Neuronal stem cell (in vitro differentiated cells): ENCODE results near the gene VPS39.

Source experiments
- DNase-seq: peaks from one replicate; pipeline ENCODE4 v3.0.0-alpha.2; 2013; ENCODE audit warnings: low spot score
- H2AFZ ChIP-seq: one replicate; pipeline ENCODE4 v1.6.1; 2013; ENCODE audit warnings: mild to moderate bottlenecking, low read length, inconsistent platforms
- H2AK5ac ChIP-seq: 2 replicates; pipeline ENCODE4 v1.6.1; 2013; ENCODE audit warnings: low read depth, mild to moderate bottlenecking, inconsistent platforms, low read length, moderate library complexity, mixed read lengths
- H2BK120ac ChIP-seq: 2 replicates; pipeline ENCODE4 v1.6.1; 2013; ENCODE audit warnings: low read depth, mild to moderate bottlenecking, inconsistent platforms, low read length, moderate library complexity, mixed read lengths
- H2BK12ac ChIP-seq: one replicate; pipeline ENCODE4 v1.6.1; 2013; ENCODE audit warnings: low read length, inconsistent platforms
- H2BK15ac ChIP-seq: 2 replicates; pipeline ENCODE4 v1.6.1; 2013; ENCODE audit warnings: mild to moderate bottlenecking, low read length, inconsistent platforms, mixed read lengths
- H2BK5ac ChIP-seq: one replicate; pipeline ENCODE4 v1.6.1; 2013; ENCODE audit warnings: inconsistent platforms, mild to moderate bottlenecking, low read length, moderate library complexity
- H3K14ac ChIP-seq: one replicate; pipeline ENCODE4 v1.6.1; 2013; ENCODE audit warnings: low read length, inconsistent platforms
- H3K18ac ChIP-seq: 2 replicates; pipeline ENCODE4 v1.6.1; 2013; ENCODE audit warnings: low read length, inconsistent platforms
- H3K23ac ChIP-seq: 2 replicates; pipeline ENCODE4 v1.6.1; 2013; ENCODE audit warnings: low read depth, mild to moderate bottlenecking, mixed read lengths, low read length, inconsistent platforms; ENCODE audit not compliant: poor library complexity
- H3K27ac ChIP-seq: replicated peaks from 3 replicates; pipeline ENCODE4 v1.5.1; 2013; ENCODE audit warnings: low read length, inconsistent platforms
- H3K27me3 ChIP-seq, 3 experiments: 2 replicates each; pipeline ENCODE4 v1.6.1; 2013; ENCODE audit warnings: low read length in 3 of 3, mild to moderate bottlenecking in 2 of 3, inconsistent platforms in 1 of 3, low read depth in 1 of 3, mixed read lengths in 1 of 3, moderate library complexity in 1 of 3; ENCODE audit not compliant: control insufficient read depth in 3 of 3, insufficient read depth in 3 of 3
- H3K36me3 ChIP-seq, 2 donors: replicated peaks in 1 of 2; 2 replicates each; pipeline ENCODE4 v1.6.1; 2013; ENCODE audit warnings: low read length in 2 of 2; ENCODE audit not compliant: control insufficient read depth in 2 of 2, insufficient read depth in 2 of 2
- H3K4ac ChIP-seq: 2 replicates; pipeline ENCODE4 v1.6.1; 2013; ENCODE audit warnings: inconsistent platforms, mild to moderate bottlenecking, low read length, moderate library complexity
- H3K4me1 ChIP-seq, 2 donors: 1 replicate in 1 of 2; 2 replicates in 1 of 2; pipeline ENCODE4 v1.6.1; 2013; ENCODE audit warnings: low read length in 2 of 2, low read depth in 1 of 2; ENCODE audit not compliant: control insufficient read depth in 2 of 2, insufficient read depth in 1 of 2
- H3K4me2 ChIP-seq: one replicate; pipeline ENCODE4 v1.6.1; 2013; ENCODE audit warnings: mild to moderate bottlenecking, low read length, inconsistent platforms; ENCODE audit not compliant: insufficient read depth, poor library complexity, severe bottlenecking
- H3K4me3 ChIP-seq, 2 donors: 2 replicates each; pipeline ENCODE4 v1.5.1; 2013; ENCODE audit warnings: low read length in 2 of 2, mild to moderate bottlenecking in 2 of 2, inconsistent platforms in 1 of 2, moderate library complexity in 1 of 2
- H3K79me1 ChIP-seq: one replicate; pipeline ENCODE4 v1.6.1; 2013; ENCODE audit warnings: low read depth, mild to moderate bottlenecking, inconsistent platforms, low read length, moderate library complexity
- H3K9ac ChIP-seq: one replicate; pipeline ENCODE4 v1.6.1; 2013; ENCODE audit warnings: mild to moderate bottlenecking, low read depth, low read length, inconsistent platforms; ENCODE audit not compliant: poor library complexity
- H3K9me3 ChIP-seq, 2 donors: replicated peaks in 1 of 2; 2 replicates each; pipeline versions ENCODE3 to v1.6.1; 2013; ENCODE audit warnings: low read length in 2 of 2, mild to moderate bottlenecking in 2 of 2, inconsistent platforms in 1 of 2, low read depth in 1 of 2, mixed read lengths in 1 of 2, moderate library complexity in 1 of 2; ENCODE audit not compliant: control insufficient read depth in 2 of 2, insufficient read depth in 1 of 2
- H4K8ac ChIP-seq: one replicate; pipeline ENCODE4 v1.6.1; 2013; ENCODE audit warnings: low read depth, mild to moderate bottlenecking, inconsistent platforms, low read length, moderate library complexity
- H4K91ac ChIP-seq: one replicate; pipeline ENCODE4 v1.6.1; 2013; ENCODE audit warnings: low read length, low read depth, mild to moderate bottlenecking, inconsistent platforms; ENCODE audit not compliant: poor library complexity
- WGBS, 2 donors: extraction: QIAGEN DNeasy Blood & Tissue Kit; methylation state at CpG; one replicate each; pipeline ENCODE4 v1.1.7; 2013; ENCODE audit warnings: missing lambda C conversion rate in 2 of 2, mixed read lengths in 1 of 2; ENCODE audit not compliant: insufficient read length in 2 of 2, insufficient replicate concordance in 1 of 2; ENCODE audit errors: extremely low coverage in 2 of 2; 5-methylcytosine and 5-hydroxymethylcytosine counted together

The VPS39 gene

DNA sequence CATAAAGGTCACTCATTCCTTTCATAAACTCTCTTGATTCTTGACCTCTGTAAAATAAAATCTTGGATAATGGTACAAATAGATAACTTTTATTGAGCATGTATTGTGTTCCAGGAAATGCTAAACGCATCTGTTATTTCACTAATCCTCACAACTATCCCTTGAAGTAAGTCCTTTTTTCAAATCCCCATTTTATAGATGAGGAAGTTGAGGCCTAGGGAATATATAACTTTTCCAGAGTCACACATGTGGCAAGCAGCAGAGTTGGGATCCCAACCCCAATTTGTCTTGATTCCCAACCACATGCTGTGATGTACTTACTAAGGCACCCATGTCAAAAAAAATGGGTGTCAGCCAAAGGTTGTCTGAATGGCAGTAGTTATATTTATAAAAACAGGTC lies 6.3 kb downstream of the VPS39 start:
- WGBS, 2 donors: no CpG with 5 or more reads among the region's 1 CpG

DNA sequence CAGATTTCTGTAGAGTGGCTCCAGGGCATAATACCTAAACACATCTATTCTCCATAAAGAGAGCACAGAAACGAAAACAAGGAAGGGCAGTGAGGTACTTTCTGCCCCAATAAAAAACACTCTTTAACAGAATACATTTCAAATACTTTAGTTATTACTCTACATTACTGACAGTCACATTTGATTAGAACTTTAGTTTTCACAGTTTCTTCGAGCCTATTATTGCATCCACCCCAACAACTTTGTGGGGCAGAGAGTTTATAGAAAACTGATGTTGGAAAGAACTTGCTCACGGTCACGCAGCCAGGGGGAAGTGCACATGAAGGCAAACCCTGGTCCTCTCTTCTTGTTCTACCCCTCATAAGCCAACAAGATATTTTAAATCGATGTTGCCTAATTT lies 9.0 kb downstream of the VPS39 start:
- no peak overlapping the region for H4K91ac ChIP-seq
- H4K8ac ChIP-seq: no peak overlapping the region
- no peak overlapping the region for H2BK15ac ChIP-seq
- H3K36me3 ChIP-seq: peaks cover 2 to 42% of the 10 kb centered on the region in 2 donors
- H2BK5ac ChIP-seq: no peak overlapping the region
- no peak overlapping the region for H3K27ac ChIP-seq
- H3K4ac ChIP-seq: no peak overlapping the region
- H3K79me1 ChIP-seq: peaks cover 4% of the 10 kb centered on the region
- H2AK5ac ChIP-seq: no peak overlapping the region
- no peak overlapping the region for H3K14ac ChIP-seq
- H3K23ac ChIP-seq: no peak overlapping the region
- no peak overlapping the region for H3K4me2 ChIP-seq
- no peaks in the 10 kb centered on the region for H3K4me1 ChIP-seq
- no peaks in the 10 kb centered on the region for H3K27me3 ChIP-seq
- no peak overlapping the region for H3K9ac ChIP-seq
- H3K9me3 ChIP-seq: peaks cover 0 to 4% of the 10 kb centered on the region in 2 donors
- no peak overlapping the region for H3K18ac ChIP-seq
- no peak overlapping the region for H3K4me3 ChIP-seq
- H2BK12ac ChIP-seq: no peak overlapping the region
- WGBS, 2 donors: no CpG with 5 or more reads among the region's 5 CpGs
- no peak for DNase-seq
- no peak overlapping the region for H2AFZ ChIP-seq
- no peak overlapping the region for H2BK120ac ChIP-seq

More for the DNA sequence above, 6.3 kb downstream of the VPS39 start:
- Histone ChIP-seq H3K23ac (no peak overlapping the region), H4K91ac (no peak overlapping the region), H2BK5ac (no peak overlapping the region), H3K9me3 (peaks cover 0 to 4% of the 10 kb centered on the region in 2 donors), H2AK5ac (no peak overlapping the region), H3K4me3 (no peak overlapping the region), H2BK15ac (no peak overlapping the region), H3K9ac (no peak overlapping the region), H2AFZ (no peak overlapping the region), H3K4me2 (no peak overlapping the region), H3K14ac (no peak overlapping the region), H3K27me3 (no peaks in the 10 kb centered on the region), H4K8ac (no peak overlapping the region), H3K4me1 (no peaks in the 10 kb centered on the region), H2BK12ac (no peak overlapping the region), H2BK120ac (no peak overlapping the region), H3K4ac (no peak overlapping the region), H3K18ac (no peak overlapping the region), H3K36me3 (peaks cover 2 to 44% of the 10 kb centered on the region in 2 donors), H3K27ac (no peak overlapping the region), H3K79me1 (peaks cover 4% of the 10 kb centered on the region)
- no peak for DNase-seq

DNA sequence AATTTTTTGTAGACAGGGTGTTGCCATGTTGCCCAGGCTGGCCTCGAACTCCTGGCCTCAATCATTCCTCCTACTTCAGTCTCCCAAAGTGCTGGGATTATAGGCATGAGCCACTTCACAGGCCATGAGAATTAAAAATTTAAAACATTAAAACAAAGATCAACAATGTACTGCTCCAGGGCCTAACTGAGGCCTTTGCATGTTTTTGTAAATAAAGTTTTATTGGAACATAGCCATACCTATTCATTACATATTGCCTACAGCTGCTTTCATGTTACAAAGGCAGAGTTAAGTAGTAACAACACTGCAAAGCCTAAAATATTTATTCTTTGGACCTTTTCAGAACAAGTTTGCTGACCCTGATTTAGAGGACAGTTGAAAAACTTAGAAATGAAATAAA lies 9.6 kb downstream of the VPS39 start:
- DNase-seq: no peak
- Histone ChIP-seq H2BK5ac (no peak overlapping the region), H4K8ac (no peak overlapping the region), H2AK5ac (no peak overlapping the region), H2BK120ac (no peak overlapping the region), H3K9me3 (peaks cover 0 to 4% of the 10 kb centered on the region in 2 donors), H3K27me3 (no peaks in the 10 kb centered on the region), H3K79me1 (no peaks in the 10 kb centered on the region), H3K4ac (no peak overlapping the region), H3K4me2 (no peak overlapping the region), H3K36me3 (peaks cover 0 to 39% of the 10 kb centered on the region in 2 donors), H4K91ac (no peak overlapping the region), H3K27ac (no peak overlapping the region), H2BK15ac (no peak overlapping the region), H2BK12ac (no peak overlapping the region), H2AFZ (no peak overlapping the region), H3K23ac (no peak overlapping the region), H3K9ac (no peak overlapping the region), H3K14ac (no peak overlapping the region), H3K18ac (no peak overlapping the region), H3K4me3 (no peak overlapping the region), H3K4me1 (no peaks in the 10 kb centered on the region)
- no CpG with 5 or more reads among the region's 1 CpG for WGBS, 2 donors

DNA sequence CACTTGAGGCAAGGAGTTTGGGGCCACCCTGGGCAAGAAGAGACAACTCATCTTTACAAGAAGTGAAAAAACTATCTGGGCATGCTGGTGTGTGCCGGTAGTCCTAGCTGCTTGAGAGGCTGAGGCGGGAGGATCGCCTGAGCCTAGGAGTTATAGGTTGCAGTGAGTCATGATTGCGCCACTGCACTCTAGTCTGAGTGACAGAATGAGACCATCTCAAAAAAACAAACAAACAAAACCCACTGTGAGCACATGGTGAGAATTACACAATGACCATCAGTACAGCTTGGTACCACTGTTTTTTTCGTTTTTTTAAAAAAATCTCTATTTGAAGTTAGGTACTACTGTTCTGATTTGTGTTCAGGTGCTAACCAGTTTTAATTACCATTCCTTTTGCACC lies 13.6 kb downstream of the VPS39 start:
- no peak overlapping the region for H2BK15ac ChIP-seq
- no peaks in the 10 kb centered on the region for H3K27me3 ChIP-seq
- H3K23ac ChIP-seq: no peak overlapping the region
- no peak overlapping the region for H4K91ac ChIP-seq
- no peak overlapping the region for H3K4ac ChIP-seq
- no peak overlapping the region for H3K9ac ChIP-seq
- H3K9me3 ChIP-seq: peaks cover 0 to 4% of the 10 kb centered on the region in 2 donors
- H2AFZ ChIP-seq: no peak overlapping the region
- H3K14ac ChIP-seq: no peak overlapping the region
- no peak overlapping the region for H2AK5ac ChIP-seq
- H3K4me1 ChIP-seq: no peaks in the 10 kb centered on the region
- no peaks in the 10 kb centered on the region for H3K79me1 ChIP-seq
- no peak overlapping the region for H3K27ac ChIP-seq
- H4K8ac ChIP-seq: no peak overlapping the region
- WGBS, 2 donors: no CpG with 5 or more reads among the region's 5 CpGs
- no peak overlapping the region for H3K18ac ChIP-seq
- no peak overlapping the region for H2BK120ac ChIP-seq
- H2BK12ac ChIP-seq: no peak overlapping the region
- no peak for DNase-seq
- H3K4me3 ChIP-seq: no peak overlapping the region
- H2BK5ac ChIP-seq: no peak overlapping the region
- peaks cover 3 to 49% of the 10 kb centered on the region in 2 donors for H3K36me3 ChIP-seq
- no peak overlapping the region for H3K4me2 ChIP-seq
